Adrenal gland (tissue), 12 donors: ENCODE data around the gene KDM4C. TPM values are rescaled to one million over a fixed set of nuclear protein-coding genes. Genes with fewer than 3 reads are reported as not detected.

ENCODE experiments used
- DNase-seq, 7 donors: peaks; one replicate each; pipeline ENCODE4 v3.0.0-alpha.2; 2019 to 2020
- H3K27ac ChIP-seq, 5 donors: fragments of 200-600 bp; sonication (generic) in 4 of 5; 1 replicate in 3 of 5; 2 replicates in 2 of 5; pipeline versions ENCODE4 v1.5.1 to v1.8.0; 2016 to 2020; ENCODE audit warnings: mild to moderate bottlenecking in 1 of 5
- H3K27me3 ChIP-seq: fragments of 200-600 bp; 2 replicates; pipeline ENCODE4 v1.8.0; 2021
- H3K36me3 ChIP-seq, 2 donors: fragments of 200-600 bp; replicated peaks in 1 of 2; 1 replicate in 1 of 2; 2 replicates in 1 of 2; pipeline versions ENCODE4 v1.5.1 to v1.8.0; 2018 to 2022
- H3K4me1 ChIP-seq, 2 donors: fragments of 200-600 bp; replicated peaks in 1 of 2; 1 replicate in 1 of 2; 2 replicates in 1 of 2; pipeline versions ENCODE4 v1.5.1 to v1.8.0; 2018 to 2021
- H3K4me3 ChIP-seq, 4 donors: fragments of 200-600 bp; sonication (generic) in 3 of 4; one replicate each; pipeline ENCODE4 v1.5.1; 2016 to 2018
- H3K9me3 ChIP-seq, 3 donors: fragments of 200-600 bp; sonication (generic) in 1 of 3; replicated peaks in 1 of 3; 1 replicate in 2 of 3; 2 replicates in 1 of 3; pipeline versions ENCODE4 v1.5.1 to v1.8.0; 2016 to 2021
- POLR2A ChIP-seq, 2 donors: fragments of 450-650 bp; IDR thresholded peaks; one replicate each; pipeline ENCODE4 v1.6.1; 2017; ENCODE audit warnings: antibody characterized with exemption in 2 of 2, mild to moderate bottlenecking in 2 of 2, moderate library complexity in 1 of 2
- WGBS, 4 donors: extraction: QIAGEN DNeasy Blood & Tissue Kit in 2 of 4; methylation state at CpG; one replicate each; pipeline versions ENCODE4 v1.1.5 to v1.1.7; 2013 to 2017; 5-methylcytosine and 5-hydroxymethylcytosine counted together
- intact Hi-C, 2 donors: fragments of 100-400 bp; cut with DNase I; formaldehyde crosslinking; loops; one replicate each; pipeline versions ENCODE4 v1.14.1 to v1.15.0; 2022 to 2023
- polyA plus RNA-seq, 3 donors: library from polyadenylated mRNA; stranded (reverse); fragments of 200-250 nt in 2 of 3; fragments of 350-450 nt in 1 of 3; fragmentation: Illumina TruSeq in 1 of 3; extraction: RNeasy Lipid Tissue Mini Kit (QIAGEN cat#74804) in 1 of 3; gene quantifications; one replicate each; pipeline ENCODE4 v1.2.3, GENCODE V29; 2013 to 2014
- total RNA-seq, 9 donors: library from RNA; depleted of rRNA in 4 of 9; stranded (reverse); fragments of >200 nt in 4 of 9; fragments of 120-200 nt in 1 of 9; fragmentation: NEBNext Ultra II Directional in 1 of 9; extraction: Animal tissue kit (Norgen Biotek cat#: 25700) in 1 of 9; gene quantifications; one replicate each; pipeline versions ENCODE4 v1.1.0 to v1.2.4, GENCODE V29; 2013 to 2023
- TF ChIP-seq, protein P1 (sequence below), 6 experiments: fragments of 450-650 bp in 4 of 6; fragments of 200-600 bp in 2 of 6; sonication (generic) in 1 of 6; IDR thresholded peaks; 1 replicate in 5 of 6; 2 replicates in 1 of 6; pipeline versions ENCODE4 v1.5.1 to v1.8.0; 2016 to 2021; ENCODE audit warnings: antibody characterized with exemption in 6 of 6, mild to moderate bottlenecking in 2 of 6, moderate library complexity in 1 of 6
- donor health status: healthy with polysubstance abuse.
- donor health status: Bipolar disorder and iron deficiency.
- donor health status: DM: yes; HTN: yes; CAD: no.
- donor health status: DM: no; HTN: no; CAD: no.
- donor health status: DM: no; HTN: no; CAD: no.
- donor health status: DM: yes; HTN: yes; CAD: no.

KDM4C gene
- total and polyA plus RNA-seq, 12 donors, result 7.9 to 33.4 (median 23.3) TPM

- intact Hi-C loops, result no loop called here
- TF ChIP-seq POLR2A (IDR thresholded peaks at IDR 0.05), result no peak
- TF ChIP-seq, protein P1, sequence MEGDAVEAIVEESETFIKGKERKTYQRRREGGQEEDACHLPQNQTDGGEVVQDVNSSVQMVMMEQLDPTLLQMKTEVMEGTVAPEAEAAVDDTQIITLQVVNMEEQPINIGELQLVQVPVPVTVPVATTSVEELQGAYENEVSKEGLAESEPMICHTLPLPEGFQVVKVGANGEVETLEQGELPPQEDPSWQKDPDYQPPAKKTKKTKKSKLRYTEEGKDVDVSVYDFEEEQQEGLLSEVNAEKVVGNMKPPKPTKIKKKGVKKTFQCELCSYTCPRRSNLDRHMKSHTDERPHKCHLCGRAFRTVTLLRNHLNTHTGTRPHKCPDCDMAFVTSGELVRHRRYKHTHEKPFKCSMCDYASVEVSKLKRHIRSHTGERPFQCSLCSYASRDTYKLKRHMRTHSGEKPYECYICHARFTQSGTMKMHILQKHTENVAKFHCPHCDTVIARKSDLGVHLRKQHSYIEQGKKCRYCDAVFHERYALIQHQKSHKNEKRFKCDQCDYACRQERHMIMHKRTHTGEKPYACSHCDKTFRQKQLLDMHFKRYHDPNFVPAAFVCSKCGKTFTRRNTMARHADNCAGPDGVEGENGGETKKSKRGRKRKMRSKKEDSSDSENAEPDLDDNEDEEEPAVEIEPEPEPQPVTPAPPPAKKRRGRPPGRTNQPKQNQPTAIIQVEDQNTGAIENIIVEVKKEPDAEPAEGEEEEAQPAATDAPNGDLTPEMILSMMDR (IDR thresholded peaks at IDR 0.05), result peak in 5 of 6 experiments; percentile 16 to 46 (median 30)
- no peak overlapping the region for H3K4me3 ChIP-seq
- no peaks in the 10 kb centered on the region for H3K9me3 ChIP-seq
- no peak for DNase-seq
- H3K36me3 ChIP-seq, result no peaks in the 10 kb centered on the region
- no peaks in the 10 kb centered on the region for H3K4me1 ChIP-seq
- H3K27me3 ChIP-seq, result no peaks in the 10 kb centered on the region
- no peak overlapping the region for H3K27ac ChIP-seq
- 41 to 50% (median 43%) methylated on average over 2 of the region's 2 CpGs for WGBS, 4 donors
Observed at GRCh38 chr9:6910032-6910431, 152.3 kb downstream of the KDM4C start.

DNA sequence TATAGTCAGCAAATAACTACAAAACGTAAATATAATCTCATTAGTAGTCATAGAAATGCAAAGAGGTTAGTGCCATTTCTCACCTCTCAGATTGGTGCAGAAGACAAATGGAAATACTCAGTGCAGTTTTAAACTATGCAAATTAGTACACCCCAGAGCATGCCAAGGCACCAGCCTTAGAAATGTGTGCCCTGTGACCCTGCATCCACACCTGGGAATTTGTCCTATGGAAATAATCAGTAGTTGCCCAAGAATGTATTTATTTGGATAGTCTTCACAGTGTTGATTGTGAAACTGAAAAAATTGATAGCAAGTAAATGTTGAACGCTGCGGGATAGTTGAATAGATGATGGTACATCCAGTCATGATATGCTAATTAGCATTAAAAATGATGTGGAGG, 152.7 kb downstream of the KDM4C start:
- Histone ChIP-seq H3K27ac (no peak overlapping the region), H3K4me1 (no peaks in the 10 kb centered on the region), H3K9me3 (no peaks in the 10 kb centered on the region), H3K27me3 (no peaks in the 10 kb centered on the region), H3K4me3 (no peak overlapping the region), H3K36me3 (no peaks in the 10 kb centered on the region)
- intact Hi-C loops, result no loop called here
- TF ChIP-seq POLR2A (IDR thresholded peaks at IDR 0.05), result no peak
- TF ChIP-seq, protein P1 (IDR thresholded peaks at IDR 0.05), result no peak
- WGBS, 4 donors, result 81 to 93% (median 85%) methylated on average over 3 of the region's 3 CpGs
- DNase-seq, result no peak

- Histone ChIP-seq H3K9me3 (no peaks in the 10 kb centered on the region), H3K36me3 (no peaks in the 10 kb centered on the region), H3K4me1 (no peaks in the 10 kb centered on the region), H3K27me3 (no peaks in the 10 kb centered on the region), H3K27ac (no peak overlapping the region), H3K4me3 (no peak overlapping the region)
- TF ChIP-seq, protein P1 (IDR thresholded peaks at IDR 0.05), result no peak
- TF ChIP-seq POLR2A (IDR thresholded peaks at IDR 0.05), result no peak
- no peak for DNase-seq
- intact Hi-C loops, result no loop called here
- WGBS, 4 donors, result 73 to 88% (median 82%) methylated on average over 3 of the region's 3 CpGs
Observed at GRCh38 chr9:6911901-6912638, 154.3 kb downstream of the KDM4C start.

GRCh38 chr9:6915635-6916034, 157.9 kb downstream of the KDM4C start:
- Histone ChIP-seq H3K4me1 (no peaks in the 10 kb centered on the region), H3K9me3 (no peaks in the 10 kb centered on the region), H3K27ac (no peak overlapping the region), H3K27me3 (no peaks in the 10 kb centered on the region), H3K4me3 (no peak overlapping the region), H3K36me3 (no peaks in the 10 kb centered on the region)
- no peak for TF ChIP-seq POLR2A (IDR thresholded peaks at IDR 0.05)
- TF ChIP-seq, protein P1 (IDR thresholded peaks at IDR 0.05), result no peak
- WGBS, 4 donors, result 78 to 90% (median 82%) methylated on average over 4 of the region's 4 CpGs
- intact Hi-C loops, result no loop called here
- no peak for DNase-seq
